CD4-positive, alpha-beta memory T cell (primary cell): ENCODE data around the gene ITCH. TPM values are rescaled to one million over a fixed set of nuclear protein-coding genes. Genes with fewer than 3 reads are reported as not detected.
"Not testable (repeated sequence)": the region's sequence is repeated elsewhere in the genome, so short reads cannot be mapped to it uniquely, and the experiment has no call there.

Experiments
- CTCF ChIA-PET: fragments of 350-600 bp; sonication (Branson Sonifier 250); formaldehyde crosslinking; loops from one replicate; lab custom pipeline; 2021; ENCODE audit warnings: inconsistent platforms; ENCODE audit not compliant: partially characterized antibody; lab: Charles Lee
- POLR2A ChIA-PET: fragments of 350-600 bp; sonication (Branson Sonifier 250); formaldehyde crosslinking; loops from one replicate; lab custom pipeline; 2021; ENCODE audit not compliant: partially characterized antibody; lab: Charles Lee
- DNase-seq, 5 donors: peaks; one replicate each; pipeline versions ENCODE4 v3.0.0 to v3.0.0-alpha.2; 2020 to 2022; ENCODE audit warnings: mixed read lengths in 1 of 5
- H3K27ac ChIP-seq: one replicate; pipeline ENCODE4 v1.7.0; 2013; ENCODE audit warnings: low read depth, low read length
- H3K27me3 ChIP-seq: 2 replicates; pipeline ENCODE4 v1.7.0; 2013; ENCODE audit warnings: mild to moderate bottlenecking, low read length, moderate library complexity; ENCODE audit not compliant: insufficient read depth
- H3K36me3 ChIP-seq: 2 replicates; pipeline ENCODE4 v1.7.0; 2013; ENCODE audit warnings: mild to moderate bottlenecking, low read length, moderate library complexity; ENCODE audit not compliant: insufficient read depth
- H3K4me1 ChIP-seq: 2 replicates; pipeline ENCODE4 v1.7.0; 2013; ENCODE audit warnings: mild to moderate bottlenecking, low read length, moderate library complexity; ENCODE audit not compliant: insufficient read depth
- H3K4me3 ChIP-seq, 2 donors: one replicate each; pipeline ENCODE4 v1.7.0; 2013; ENCODE audit warnings: low read length in 2 of 2, mild to moderate bottlenecking in 1 of 2
- H3K9me3 ChIP-seq, 2 donors: one replicate each; pipeline ENCODE4 v1.7.0; 2013; ENCODE audit warnings: low read length in 2 of 2, control low read depth in 1 of 2; ENCODE audit not compliant: control insufficient read depth in 1 of 2
- H3K27ac Mint-ChIP-seq, 7 donors: one replicate each; pipeline ENCODE4 v1.8.0; 2020 to 2021; ENCODE audit warnings: mixed read lengths in 7 of 7, mild to moderate bottlenecking in 6 of 7, inconsistent platforms in 3 of 7, moderate library complexity in 3 of 7
- H3K27me3 Mint-ChIP-seq, 2 donors: one replicate each; pipeline ENCODE4 v1.8.0; 2020 to 2021; ENCODE audit warnings: mixed read lengths in 2 of 2
- H3K36me3 Mint-ChIP-seq, 2 donors: one replicate each; pipeline ENCODE4 v1.8.0; 2020 to 2021; ENCODE audit warnings: mixed read lengths in 2 of 2, inconsistent platforms in 1 of 2, mild to moderate bottlenecking in 1 of 2
- H3K4me1 Mint-ChIP-seq, 4 donors: one replicate each; pipeline ENCODE4 v1.8.0; 2020 to 2021; ENCODE audit warnings: mixed read lengths in 4 of 4, mild to moderate bottlenecking in 1 of 4
- H3K4me3 Mint-ChIP-seq, 8 donors: one replicate each; pipeline ENCODE4 v1.8.0; 2020 to 2021; ENCODE audit warnings: mixed read lengths in 8 of 8, mild to moderate bottlenecking in 7 of 8, moderate library complexity in 6 of 8, inconsistent platforms in 3 of 8
- H3K9me3 Mint-ChIP-seq, 8 donors: one replicate each; pipeline ENCODE4 v1.8.0; 2020 to 2021; ENCODE audit warnings: mixed read lengths in 8 of 8, mild to moderate bottlenecking in 5 of 8, inconsistent platforms in 3 of 8, moderate library complexity in 1 of 8
- intact Hi-C: fragments of 100-400 bp; cut with micrococcal nuclease; formaldehyde crosslinking; loops from one replicate; pipeline ENCODE4 v1.15.1; 2023
- polyA plus RNA-seq, 2 donors: library from polyadenylated mRNA; unstranded; fragments of 300-500 nt; fragmentation: Illumina TruSeq; gene quantifications; one replicate each; pipeline ENCODE4 v1.2.3, GENCODE V29; 2021
- total RNA-seq, 2 experiments: library from RNA; stranded (reverse); gene quantifications; one replicate each; pipeline ENCODE4 v1.2.3, GENCODE V29; 2021

The ITCH gene
- total and polyA plus RNA-seq, 4 experiments from 2014 or later: 9.7 to 68.9 (median 42.2) TPM

- H3K4me1 Mint-ChIP-seq: peaks cover 0 to 13% (median 6%) of the 10 kb centered on the region in 4 donors
- peak overlapping the region in 1 of 8 donors; percentile 12 for H3K4me3 Mint-ChIP-seq
- H3K27ac Mint-ChIP-seq: peak overlapping the region in 4 of 7 donors; percentile 19 to 90 (median 57)
- H3K27ac ChIP-seq: no peak overlapping the region
- H3K9me3 ChIP-seq: no peaks in the 10 kb centered on the region
- peaks cover 13 to 38% of the 10 kb centered on the region in 2 donors for H3K36me3 Mint-ChIP-seq
- H3K27me3 ChIP-seq: no peaks in the 10 kb centered on the region
- H3K4me3 ChIP-seq: no peak overlapping the region
- no peaks in the 10 kb centered on the region for H3K27me3 Mint-ChIP-seq
- peaks cover 29% of the 10 kb centered on the region for H3K36me3 ChIP-seq
- no peaks in the 10 kb centered on the region for H3K4me1 ChIP-seq
- no peak for DNase-seq
- intact Hi-C loops: no loop called here
- POLR2A ChIA-PET: interaction anchor here (1.0 kb wide), 1 partner anchor 9 kb away, joined by 3 read pairs; no protein-coding TSS in a partner anchor
- CTCF ChIA-PET: interaction anchor here (0.7 kb wide), 1 partner anchor 289 kb away, joined by 3 read pairs; no protein-coding TSS in a partner anchor
- peaks cover 0 to 2% (median 0%) of the 10 kb centered on the region in 8 donors for H3K9me3 Mint-ChIP-seq
Measured at GRCh38 chr20:34435589-34435988, 72.5 kb downstream of the ITCH start.

GRCh38 chr20:34437330-34437986 is 74.4 kb downstream of the ITCH start:
- Histone ChIP-seq H3K4me3 (no peak overlapping the region), H3K27me3 (no peaks in the 10 kb centered on the region), H3K36me3 (peaks cover 29% of the 10 kb centered on the region), H3K27ac (no peak overlapping the region), H3K9me3 (no peaks in the 10 kb centered on the region), H3K4me1 (no peaks in the 10 kb centered on the region)
- ChIA-PET POLR2A (interaction anchor here (1.0 kb wide), 1 partner anchor 74 kb away, joined by 3 read pairs; the partner anchor contains the start of gene ITCH), CTCF (interaction anchor here (1.4 kb wide), 1 partner anchor 101 kb away, joined by 5 read pairs; no protein-coding TSS in a partner anchor)
- DNase-seq: no peak
- intact Hi-C loops: no loop called here
- Mint-ChIP-seq H3K27me3 (no peaks in the 10 kb centered on the region), H3K4me3 (no peak overlapping the region), H3K4me1 (peaks cover 0 to 8% (median 2%) of the 10 kb centered on the region in 4 donors), H3K27ac (peak overlapping the region in 2 of 7 donors; percentile 42 to 82), H3K36me3 (peaks cover 14 to 47% of the 10 kb centered on the region in 2 donors), H3K9me3 (peaks cover 0 to 2% (median 0%) of the 10 kb centered on the region in 8 donors)

GRCh38 chr20:34439168-34439567 is 76.1 kb downstream of the ITCH start:
- H3K27ac ChIP-seq: no peak overlapping the region
- no peak overlapping the region for H3K4me3 ChIP-seq
- ChIA-PET CTCF (no interaction called here), POLR2A (no interaction called here)
- H3K36me3 Mint-ChIP-seq: peaks cover 14 to 52% of the 10 kb centered on the region in 2 donors
- intact Hi-C loops: no loop called here
- H3K9me3 ChIP-seq: no peaks in the 10 kb centered on the region
- H3K27ac Mint-ChIP-seq: no peak overlapping the region
- H3K36me3 ChIP-seq: peaks cover 33% of the 10 kb centered on the region
- no peak for DNase-seq
- no peaks in the 10 kb centered on the region for H3K27me3 ChIP-seq
- H3K9me3 Mint-ChIP-seq: peaks cover 0 to 2% (median 0%) of the 10 kb centered on the region in 8 donors
- peaks cover 0 to 8% (median 2%) of the 10 kb centered on the region in 4 donors for H3K4me1 Mint-ChIP-seq
- H3K4me1 ChIP-seq: no peaks in the 10 kb centered on the region
- no peaks in the 10 kb centered on the region for H3K27me3 Mint-ChIP-seq
- H3K4me3 Mint-ChIP-seq: no peak overlapping the region

GRCh38 chr20:34441423-34441822 is 78.3 kb downstream of the ITCH start:
- not testable (repeated sequence) for H3K4me3 Mint-ChIP-seq, DNase-seq

GRCh38 chr20:34443546-34443945 is 80.5 kb downstream of the ITCH start:
- CTCF ChIA-PET: no interaction called here
- Mint-ChIP-seq H3K4me1 (peaks cover 0 to 8% (median 3%) of the 10 kb centered on the region in 4 donors), H3K27ac (peak overlapping the region in 3 of 7 donors; percentile 27 to 65 (median 29)), H3K36me3 (peaks cover 42 to 68% of the 10 kb centered on the region in 2 donors), H3K4me3 (peak overlapping the region in 1 of 8 donors; percentile 48), H3K27me3 (no peaks in the 10 kb centered on the region), H3K9me3 (no peaks in the 10 kb centered on the region)
- DNase-seq: no peak
- Histone ChIP-seq H3K27ac (no peak overlapping the region), H3K36me3 (peaks cover 53% of the 10 kb centered on the region), H3K4me1 (no peaks in the 10 kb centered on the region), H3K27me3 (no peaks in the 10 kb centered on the region), H3K4me3 (no peak overlapping the region), H3K9me3 (no peaks in the 10 kb centered on the region)
- intact Hi-C loops: no loop called here
- POLR2A ChIA-PET: no interaction called here

More at GRCh38 chr20:34441423-34441822, 78.3 kb downstream of the ITCH start:
- H3K4me3 ChIP-seq, H3K4me1 ChIP-seq, H3K27ac ChIP-seq, intact Hi-C loops, H3K9me3 Mint-ChIP-seq, POLR2A ChIA-PET, CTCF ChIA-PET, H3K4me1 Mint-ChIP-seq, H3K27me3 Mint-ChIP-seq, H3K27me3 ChIP-seq, H3K9me3 ChIP-seq: not testable (repeated sequence)
- peaks cover 46% of the 10 kb centered on the region for H3K36me3 ChIP-seq
- Mint-ChIP-seq H3K27ac (peak overlapping the region in 1 of 7 donors; percentile 53), H3K36me3 (peaks cover 29 to 63% of the 10 kb centered on the region in 2 donors)

- Histone ChIP-seq H3K27ac (no peak overlapping the region), H3K9me3 (no peaks in the 10 kb centered on the region), H3K36me3 (peaks cover 47% of the 10 kb centered on the region), H3K27me3 (no peaks in the 10 kb centered on the region), H3K4me1 (no peaks in the 10 kb centered on the region), H3K4me3 (no peak overlapping the region)
- POLR2A ChIA-PET: interaction anchor here (1.1 kb wide), 1 partner anchor 10 kb away, joined by 3 read pairs; no protein-coding TSS in a partner anchor
- CTCF ChIA-PET: interaction anchor here (1.7 kb wide), 1 partner anchor 133 kb away, joined by 4 read pairs; no protein-coding TSS in a partner anchor
- no peaks in the 10 kb centered on the region for H3K27me3 Mint-ChIP-seq
- H3K36me3 Mint-ChIP-seq: peaks cover 43 to 71% of the 10 kb centered on the region in 2 donors
- intact Hi-C loops: no loop called here
- no peaks in the 10 kb centered on the region for H3K9me3 Mint-ChIP-seq
- H3K4me1 Mint-ChIP-seq: peaks cover 6 to 9% (median 7%) of the 10 kb centered on the region in 4 donors
- H3K4me3 Mint-ChIP-seq: no peak overlapping the region
- peak overlapping the region in 2 of 7 donors; percentile 5 to 9 for H3K27ac Mint-ChIP-seq
- no peak for DNase-seq
Measured at GRCh38 chr20:34445177-34446065, 82.3 kb downstream of the ITCH start.
